B cell (primary cell): ENCODE measurements around the gene CTNNA1. TPM values are rescaled to one million over a fixed set of nuclear protein-coding genes. Genes with fewer than 3 reads are reported as not detected.
A peak's percentile ranks its signal among the peaks of the same experiment; 100 is the strongest.
"Not testable (repeated sequence)": the region's sequence is repeated elsewhere in the genome, so short reads cannot be mapped to it uniquely, and the experiment has no call there.

ENCODE experiments used
- ATAC-seq: fragments of 200-7000 bp; cut with Tn5 transposase; one replicate; pipeline ENCODE4 v1.10.0; 2021; ENCODE audit warnings: low read depth, mild to moderate bottlenecking, moderate number of reproducible peaks, moderate library complexity
- CTCF ChIA-PET: fragments of 350-600 bp; sonication (Branson Sonifier 250); formaldehyde crosslinking; loops from one replicate; lab custom pipeline; 2021; ENCODE audit warnings: antibody characterized with exemption, inconsistent platforms; lab: Charles Lee
- POLR2A ChIA-PET: fragments of 350-600 bp; sonication (Branson Sonifier 250); formaldehyde crosslinking; loops from one replicate; lab custom pipeline; 2021; ENCODE audit warnings: antibody characterized with exemption; lab: Charles Lee
- DNase-seq: peaks from one replicate; pipeline ENCODE4 v3.0.0; 2013
- H2AFZ ChIP-seq: 2 replicates; pipeline ENCODE4 v1.6.1; 2012; ENCODE audit warnings: mild to moderate bottlenecking, low read depth, low read length; ENCODE audit not compliant: insufficient read depth, poor library complexity, severe bottlenecking
- H3K27ac ChIP-seq, 2 donors: 1 replicate in 1 of 2; 2 replicates in 1 of 2; pipeline ENCODE4 v1.5.1; 2012 to 2013; ENCODE audit warnings: low read length in 2 of 2, mild to moderate bottlenecking in 2 of 2, moderate library complexity in 1 of 2
- H3K27me3 ChIP-seq, 4 experiments: fragments of 200-600 bp in 1 of 4; sonication (generic) in 1 of 4; replicated peaks in 1 of 4; 1 replicate in 2 of 4; 2 replicates in 2 of 4; pipeline versions ENCODE4 v1.6.1 to v1.7.0; 2013 to 2016; ENCODE audit warnings: low read length in 3 of 4, mild to moderate bottlenecking in 2 of 4, mixed read lengths in 1 of 4, moderate library complexity in 1 of 4; ENCODE audit not compliant: insufficient read depth in 4 of 4, control insufficient read depth in 3 of 4; ENCODE audit errors: control extremely low read depth in 1 of 4
- H3K36me3 ChIP-seq, 2 experiments: replicated peaks in 1 of 2; 1 replicate in 1 of 2; 2 replicates in 1 of 2; pipeline versions ENCODE4 v1.6.1 to v1.7.1; 2013; ENCODE audit warnings: low read length in 1 of 2; ENCODE audit not compliant: insufficient read depth in 2 of 2, control insufficient read depth in 1 of 2; ENCODE audit errors: control extremely low read depth in 1 of 2, extremely low read depth in 1 of 2
- H3K4me1 ChIP-seq, 2 donors: fragments of 200-600 bp in 1 of 2; sonication (generic) in 1 of 2; 1 replicate in 1 of 2; 2 replicates in 1 of 2; pipeline versions ENCODE4 v1.5.1 to v1.6.1; 2013 to 2017; ENCODE audit warnings: low read length in 2 of 2; ENCODE audit not compliant: control insufficient read depth in 2 of 2, insufficient read depth in 2 of 2
- H3K4me2 ChIP-seq: replicated peaks from 2 replicates; pipeline ENCODE3; 2012; ENCODE audit warnings: mild to moderate bottlenecking, low read depth, low read length; ENCODE audit not compliant: poor library complexity, severe bottlenecking
- H3K4me3 ChIP-seq, 5 experiments: fragments of 200-600 bp in 1 of 5; sonication (generic) in 1 of 5; 1 replicate in 3 of 5; 2 replicates in 2 of 5; pipeline versions ENCODE4 v1.5.1 to v1.7.0; 2011 to 2016; ENCODE audit warnings: low read length in 4 of 5, mild to moderate bottlenecking in 4 of 5, low read depth in 2 of 5, control low read depth in 1 of 5, moderate library complexity in 1 of 5; ENCODE audit not compliant: insufficient read depth in 1 of 5; ENCODE audit errors: control extremely low read depth in 1 of 5, extremely low read depth in 1 of 5
- H3K79me2 ChIP-seq: fragments of 200-600 bp; sonication (generic); one replicate; pipeline ENCODE4 v1.6.0; 2016; ENCODE audit warnings: low read length; ENCODE audit not compliant: control insufficient read depth, insufficient read depth
- H3K9ac ChIP-seq: fragments of 200-600 bp; sonication (generic); 2 replicates; pipeline ENCODE4 v1.6.1; 2017; ENCODE audit warnings: mild to moderate bottlenecking, low read length, moderate library complexity
- H3K9me3 ChIP-seq, 3 donors: one replicate each; pipeline versions ENCODE4 v1.6.1 to v1.7.1; 2013; ENCODE audit warnings: low read length in 2 of 3; ENCODE audit not compliant: control insufficient read depth in 2 of 3, insufficient read depth in 1 of 3; ENCODE audit errors: control extremely low read depth in 1 of 3
- H4K20me1 ChIP-seq: 2 replicates; pipeline ENCODE4 v1.6.0; 2012; ENCODE audit warnings: mild to moderate bottlenecking, low read length; ENCODE audit not compliant: insufficient read depth, control insufficient read depth, poor library complexity, severe bottlenecking
- H3K27ac Mint-ChIP-seq: one replicate; pipeline ENCODE4 v1.8.0; 2021; ENCODE audit warnings: mixed read lengths
- H3K27me3 Mint-ChIP-seq: one replicate; pipeline ENCODE4 v1.8.0; 2021; ENCODE audit warnings: mixed read lengths
- H3K4me1 Mint-ChIP-seq: one replicate; pipeline ENCODE4 v1.8.0; 2021; ENCODE audit warnings: mixed read lengths
- H3K4me3 Mint-ChIP-seq: one replicate; pipeline ENCODE4 v1.8.0; 2021; ENCODE audit warnings: mixed read lengths
- H3K9me3 Mint-ChIP-seq: one replicate; pipeline ENCODE4 v1.8.0; 2022; ENCODE audit warnings: mixed read lengths; ENCODE audit not compliant: insufficient read depth
- EZH2 ChIP-seq: IDR thresholded peaks from 2 replicates; pipeline ENCODE4 v1.6.1; 2012; ENCODE audit warnings: borderline replicate concordance, low read depth, mild to moderate bottlenecking, moderate library complexity, low read length; ENCODE audit not compliant: insufficient read depth, poor library complexity, severe bottlenecking
- WGBS: methylation state at CpG from one replicate; pipeline ENCODE4 v1.1.5; 2013; ENCODE audit warnings: missing lambda C conversion rate; ENCODE audit not compliant: insufficient coverage; 5-methylcytosine and 5-hydroxymethylcytosine counted together
- intact Hi-C: fragments of 100-400 bp; cut with micrococcal nuclease; formaldehyde crosslinking; loops from one replicate; pipeline ENCODE4 v1.10.0; 2022
- polyA minus RNA-seq: library from RNA; depleted of rRNA, polyadenylated mRNA; stranded (reverse); fragments of >200 nt; gene quantifications from 2 replicates; pipeline ENCODE4 v1.2.3, GENCODE V29; 2012
- polyA plus RNA-seq: library from polyadenylated mRNA; depleted of rRNA; stranded (reverse); fragments of >200 nt; gene quantifications from 2 replicates; pipeline ENCODE4 v1.2.3, GENCODE V29; 2012
- total RNA-seq, 2 donors: library from RNA; stranded (reverse); fragments of 120-200 nt in 1 of 2; gene quantifications; 1 replicate in 1 of 2; 2 replicates in 1 of 2; pipeline versions ENCODE4 v1.2.3 to v1.2.4, GENCODE V29; 2013 to 2022
- TF ChIP-seq, protein P1 (sequence below): fragments of 200-600 bp; IDR thresholded peaks from one replicate; pipeline ENCODE4 v1.8.0; 2022; ENCODE audit warnings: antibody characterized with exemption, mild to moderate bottlenecking

CTNNA1 gene, protein sequence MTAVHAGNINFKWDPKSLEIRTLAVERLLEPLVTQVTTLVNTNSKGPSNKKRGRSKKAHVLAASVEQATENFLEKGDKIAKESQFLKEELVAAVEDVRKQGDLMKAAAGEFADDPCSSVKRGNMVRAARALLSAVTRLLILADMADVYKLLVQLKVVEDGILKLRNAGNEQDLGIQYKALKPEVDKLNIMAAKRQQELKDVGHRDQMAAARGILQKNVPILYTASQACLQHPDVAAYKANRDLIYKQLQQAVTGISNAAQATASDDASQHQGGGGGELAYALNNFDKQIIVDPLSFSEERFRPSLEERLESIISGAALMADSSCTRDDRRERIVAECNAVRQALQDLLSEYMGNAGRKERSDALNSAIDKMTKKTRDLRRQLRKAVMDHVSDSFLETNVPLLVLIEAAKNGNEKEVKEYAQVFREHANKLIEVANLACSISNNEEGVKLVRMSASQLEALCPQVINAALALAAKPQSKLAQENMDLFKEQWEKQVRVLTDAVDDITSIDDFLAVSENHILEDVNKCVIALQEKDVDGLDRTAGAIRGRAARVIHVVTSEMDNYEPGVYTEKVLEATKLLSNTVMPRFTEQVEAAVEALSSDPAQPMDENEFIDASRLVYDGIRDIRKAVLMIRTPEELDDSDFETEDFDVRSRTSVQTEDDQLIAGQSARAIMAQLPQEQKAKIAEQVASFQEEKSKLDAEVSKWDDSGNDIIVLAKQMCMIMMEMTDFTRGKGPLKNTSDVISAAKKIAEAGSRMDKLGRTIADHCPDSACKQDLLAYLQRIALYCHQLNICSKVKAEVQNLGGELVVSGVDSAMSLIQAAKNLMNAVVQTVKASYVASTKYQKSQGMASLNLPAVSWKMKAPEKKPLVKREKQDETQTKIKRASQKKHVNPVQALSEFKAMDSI
- 75.9 and 96.0 TPM in 2 replicates for total RNA-seq
- 50.0 TPM for total RNA-seq (2013)
- 15.9 and 22.7 TPM in 2 replicates for polyA plus RNA-seq
- 62.6 and 67.0 TPM in 2 replicates for polyA minus RNA-seq

DNA sequence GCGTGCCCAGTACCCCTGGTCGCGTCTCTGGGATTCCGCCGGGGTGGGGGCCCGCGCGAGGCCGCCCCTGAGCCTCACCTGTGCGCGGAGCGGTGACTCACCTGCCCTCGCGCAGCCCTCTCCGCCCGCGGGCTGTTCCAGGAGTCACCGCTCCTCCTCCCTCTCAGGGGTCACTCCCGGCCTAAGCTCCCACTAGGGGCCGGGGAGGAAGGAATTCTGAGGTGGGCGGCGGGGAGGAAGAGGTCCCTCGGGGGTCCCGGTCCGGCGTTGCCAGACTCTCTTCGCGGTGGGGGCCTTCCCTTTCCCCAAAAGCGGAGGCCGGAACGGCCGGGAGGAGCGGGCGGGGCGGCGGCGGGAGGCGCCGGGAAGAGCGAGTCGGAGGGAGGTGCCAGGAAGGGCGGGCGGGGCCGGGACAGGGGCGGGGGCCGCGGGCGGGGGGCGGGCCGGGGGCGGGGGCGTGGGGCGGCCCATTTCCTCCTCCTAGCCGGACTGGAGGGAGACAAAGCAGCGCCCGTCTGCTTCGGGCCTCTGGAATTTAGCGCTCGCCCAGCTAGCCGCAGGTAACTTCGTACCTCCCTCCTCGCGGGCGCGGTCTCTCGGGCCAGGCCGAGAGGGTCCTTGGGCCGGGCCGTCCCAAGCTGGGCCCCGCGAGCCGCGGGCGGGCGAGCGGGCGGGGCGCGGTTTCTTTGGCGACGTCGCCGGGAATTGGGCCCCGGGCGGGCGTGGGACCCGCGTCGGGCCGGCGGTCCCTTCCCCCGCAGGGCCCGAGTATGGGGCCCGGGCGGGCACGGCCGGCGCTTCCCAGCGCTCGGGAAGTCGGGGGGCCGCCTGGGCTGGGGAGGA, at the start of gene CTNNA1:
TSS of gene CTNNA1 (plus strand) at position 475 of the 843 bp plus-strand sequence. CDS start 28,500 bp downstream, outside the sequence.
- peaks cover 42% of the 10 kb centered on the region for H3K79me2 ChIP-seq
- no peaks in the 10 kb centered on the region for H3K27me3 ChIP-seq
- TF ChIP-seq EZH2 = no peak
- TF ChIP-seq, protein P1, sequence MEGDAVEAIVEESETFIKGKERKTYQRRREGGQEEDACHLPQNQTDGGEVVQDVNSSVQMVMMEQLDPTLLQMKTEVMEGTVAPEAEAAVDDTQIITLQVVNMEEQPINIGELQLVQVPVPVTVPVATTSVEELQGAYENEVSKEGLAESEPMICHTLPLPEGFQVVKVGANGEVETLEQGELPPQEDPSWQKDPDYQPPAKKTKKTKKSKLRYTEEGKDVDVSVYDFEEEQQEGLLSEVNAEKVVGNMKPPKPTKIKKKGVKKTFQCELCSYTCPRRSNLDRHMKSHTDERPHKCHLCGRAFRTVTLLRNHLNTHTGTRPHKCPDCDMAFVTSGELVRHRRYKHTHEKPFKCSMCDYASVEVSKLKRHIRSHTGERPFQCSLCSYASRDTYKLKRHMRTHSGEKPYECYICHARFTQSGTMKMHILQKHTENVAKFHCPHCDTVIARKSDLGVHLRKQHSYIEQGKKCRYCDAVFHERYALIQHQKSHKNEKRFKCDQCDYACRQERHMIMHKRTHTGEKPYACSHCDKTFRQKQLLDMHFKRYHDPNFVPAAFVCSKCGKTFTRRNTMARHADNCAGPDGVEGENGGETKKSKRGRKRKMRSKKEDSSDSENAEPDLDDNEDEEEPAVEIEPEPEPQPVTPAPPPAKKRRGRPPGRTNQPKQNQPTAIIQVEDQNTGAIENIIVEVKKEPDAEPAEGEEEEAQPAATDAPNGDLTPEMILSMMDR = no peak
- ATAC-seq (peak; percentile 78), DNase-seq (peak; percentile 75)
- H3K4me2 ChIP-seq = peak within 1 kb of the TSS; percentile 97
- Mint-ChIP-seq H3K27ac (peak within 1 kb of the TSS; percentile 74), H3K9me3 (peaks cover 2% of the 10 kb centered on the region), H3K27me3 (no peaks in the 10 kb centered on the region), H3K4me1 (peaks cover 28% of the 10 kb centered on the region), H3K4me3 (peak within 1 kb of the TSS; percentile 85)
- H3K9me3 ChIP-seq = peaks cover 0 to 6% (median 3%) of the 10 kb centered on the region in 3 donors
- ChIA-PET CTCF (interaction anchor here (1.1 to 1.5 kb wide), 3 partner anchors 11 to 401 kb away, joined by 3 to 9 read pairs (median 4); partner anchors contain the start of genes ETF1 and KDM3B), POLR2A (no interaction called here)
- peak within 1 kb of the TSS; percentile 96 for H2AFZ ChIP-seq
- intact Hi-C loops = loop anchor here (1.0 to 5.0 kb wide), 2 partner anchors 11 to 176 kb away; partner anchors contain the start of gene HSPA9
- peaks cover 6 to 17% of the 10 kb centered on the region in 2 donors for H3K4me1 ChIP-seq
- peak within 1 kb of the TSS; percentile 48 to 89 (median 74) for H3K4me3 ChIP-seq
- no peaks in the 10 kb centered on the region for H3K36me3 ChIP-seq
- H4K20me1 ChIP-seq = peaks cover 15% of the 10 kb centered on the region
- WGBS = under 1% methylated on average over 90 of the region's 102 CpGs
- peak within 1 kb of the TSS; percentile 87 for H3K9ac ChIP-seq
- H3K27ac ChIP-seq = peak within 1 kb of the TSS in 1 of 2 donors; percentile 70

DNA sequence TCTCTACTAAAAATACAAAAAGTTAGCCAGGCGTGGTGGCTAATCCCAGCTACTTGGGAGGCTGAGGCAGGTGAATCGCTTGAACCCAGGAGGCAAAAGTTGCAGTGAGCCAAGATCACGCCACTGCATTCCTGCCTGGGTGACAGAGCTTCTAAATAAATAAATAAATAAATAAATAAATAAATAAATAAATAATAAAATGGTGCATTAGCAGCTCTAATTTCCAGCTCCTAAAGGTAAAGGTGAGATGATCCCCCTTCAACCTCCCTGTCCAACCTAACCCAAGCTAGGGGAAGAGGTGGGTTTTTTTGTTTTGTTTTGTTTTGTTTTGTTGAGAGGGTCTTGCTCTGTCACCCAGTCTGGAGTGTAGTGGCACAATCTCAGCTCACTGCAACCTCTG, 49.4 kb upstream of the CTNNA1 start:
- H3K4me3 ChIP-seq, H3K9ac ChIP-seq, H3K79me2 ChIP-seq, H3K9me3 ChIP-seq, H3K36me3 ChIP-seq, CTCF ChIA-PET, H3K27ac ChIP-seq, POLR2A ChIA-PET, H3K9me3 Mint-ChIP-seq, H2AFZ ChIP-seq, ATAC-seq, H3K4me2 ChIP-seq, H3K4me1 Mint-ChIP-seq, H3K4me3 Mint-ChIP-seq, H3K4me1 ChIP-seq, H4K20me1 ChIP-seq, H3K27ac Mint-ChIP-seq, DNase-seq, H3K27me3 ChIP-seq, intact Hi-C loops: not testable (repeated sequence)
- peaks cover 35% of the 10 kb centered on the region for H3K27me3 Mint-ChIP-seq
- no CpG with 5 or more reads among the region's 3 CpGs for WGBS
